GM18502 (cell line): ENCODE data around the gene TMEM242.

Experiments used
- ATAC-seq: cut with Tn5 transposase; IDR thresholded peaks from one replicate; pipeline ENCODE4 v1.9.1; 2021; ENCODE audit warnings: mild to moderate bottlenecking; ENCODE audit not compliant: unreplicated experiment, poor library complexity

TMEM242 gene

DNA sequence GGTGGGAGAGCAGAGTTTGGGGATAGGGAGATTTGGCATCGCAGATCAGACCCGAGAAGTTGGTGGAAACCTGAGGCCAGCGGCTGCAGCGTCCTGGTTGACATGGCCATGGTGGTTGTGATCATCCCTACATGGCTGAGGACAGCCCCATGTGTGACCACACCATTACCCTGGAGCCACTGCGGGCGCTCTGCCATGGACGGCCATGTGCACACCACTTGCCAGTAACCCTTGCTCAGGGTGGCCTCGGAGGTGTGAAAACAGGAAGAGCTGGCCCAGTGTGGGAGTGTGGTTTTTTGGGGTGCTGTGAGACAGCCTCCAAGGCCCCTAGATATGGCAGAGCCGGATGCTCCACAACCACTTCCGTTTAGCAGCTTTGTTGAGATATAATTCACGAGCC, 64.4 kb downstream of the TMEM242 start:
- ATAC-seq = no peak

GRCh38 chr6:157255079-157255478, 68.2 kb downstream of the TMEM242 start:
- ATAC-seq = no peak

- no peak for ATAC-seq
These were observed 68.8 kb downstream of the TMEM242 start for GRCh38 chr6:157254538-157254937.

DNA sequence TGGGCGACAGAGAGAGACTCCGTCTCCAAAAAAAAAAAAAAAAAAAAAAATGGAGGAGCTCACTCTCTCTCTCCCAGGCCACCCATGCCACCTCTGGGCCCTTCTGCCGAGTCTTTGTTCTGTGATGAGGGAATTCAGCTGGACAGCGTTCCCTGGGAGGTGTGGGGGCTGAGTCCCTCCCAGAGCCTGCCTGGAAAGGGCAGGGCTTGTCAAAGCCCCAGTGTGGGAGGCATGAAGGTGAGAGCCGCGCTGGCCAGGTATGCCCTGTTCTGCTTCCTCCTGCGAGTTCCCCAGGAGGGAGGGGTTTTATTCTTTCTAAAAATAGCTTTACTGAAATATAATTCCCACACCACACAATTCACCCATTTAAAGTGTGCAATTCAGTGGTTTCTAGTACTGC, 69.6 kb downstream of the TMEM242 start:
- ATAC-seq = no peak

DNA sequence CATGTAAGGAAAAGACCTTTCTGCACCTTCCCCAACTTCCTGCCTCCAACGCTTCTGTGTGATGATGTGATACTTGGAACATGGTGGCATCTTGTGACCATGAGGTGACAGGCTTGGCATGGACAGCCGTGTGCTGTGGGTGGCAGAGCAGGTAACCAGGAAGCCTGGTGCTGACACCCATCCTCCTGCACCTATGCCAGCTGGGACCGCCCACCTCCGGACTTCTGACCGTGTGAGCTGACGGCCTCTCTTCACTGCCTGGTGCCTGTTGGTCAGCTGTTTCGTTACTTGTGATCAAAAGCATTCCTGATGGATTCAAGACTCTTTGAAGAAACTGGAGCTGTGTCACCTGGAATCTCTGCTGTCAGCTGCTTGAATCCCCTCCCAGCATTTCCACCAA, 70.3 kb downstream of the TMEM242 start:
- ATAC-seq = no peak

DNA sequence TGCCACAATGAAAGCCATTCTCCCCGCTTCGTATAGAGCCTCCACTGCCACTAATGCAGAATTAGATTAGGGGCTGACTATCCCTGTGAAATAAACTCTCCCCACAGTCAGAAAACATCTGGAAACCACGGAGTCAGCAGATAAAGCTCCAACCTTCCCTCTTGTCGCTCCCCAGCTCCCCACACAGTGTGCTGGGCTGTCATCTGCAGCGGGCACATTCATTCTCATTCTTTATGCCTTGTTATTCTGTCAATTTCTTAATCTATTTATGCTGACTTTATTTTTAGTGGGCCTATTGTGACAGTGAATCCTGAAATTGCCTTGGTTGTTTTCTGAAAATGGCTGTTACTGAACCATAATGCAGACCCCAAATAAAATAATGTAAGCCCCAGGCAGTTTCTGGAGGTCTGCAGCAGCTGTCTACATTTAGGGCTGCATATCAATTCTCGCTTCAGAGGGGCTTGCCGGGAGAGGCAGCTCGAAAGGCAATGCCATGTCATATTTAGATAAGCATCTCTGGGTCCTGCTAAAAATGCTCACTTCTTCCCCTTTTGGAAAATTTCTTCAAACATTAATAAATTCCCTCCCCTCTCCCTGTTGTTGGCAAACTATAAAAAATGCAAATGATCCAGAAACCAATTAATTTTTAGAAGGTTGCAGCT, 71.6 kb downstream of the TMEM242 start:
- ATAC-seq = no peak

DNA sequence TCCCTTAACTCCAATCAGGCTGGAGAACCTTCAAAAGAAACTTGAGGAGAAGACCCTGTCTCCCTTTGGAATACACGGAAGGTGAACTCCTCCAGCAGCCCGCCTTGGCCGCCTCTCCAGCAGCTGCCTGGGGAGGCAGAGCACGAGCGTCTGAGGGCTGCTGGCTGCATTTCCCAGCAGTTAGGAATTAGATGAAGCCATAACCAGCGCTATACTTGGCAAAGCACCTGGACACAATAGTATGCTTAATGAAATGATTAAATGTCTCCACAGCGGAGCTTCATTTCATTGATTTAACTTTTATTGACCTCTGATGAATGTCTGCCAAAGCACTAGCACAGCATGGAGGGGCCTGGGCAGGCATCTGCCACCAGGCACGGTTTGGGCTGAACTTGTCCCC, 73.5 kb downstream of the TMEM242 start:
- no peak for ATAC-seq

DNA sequence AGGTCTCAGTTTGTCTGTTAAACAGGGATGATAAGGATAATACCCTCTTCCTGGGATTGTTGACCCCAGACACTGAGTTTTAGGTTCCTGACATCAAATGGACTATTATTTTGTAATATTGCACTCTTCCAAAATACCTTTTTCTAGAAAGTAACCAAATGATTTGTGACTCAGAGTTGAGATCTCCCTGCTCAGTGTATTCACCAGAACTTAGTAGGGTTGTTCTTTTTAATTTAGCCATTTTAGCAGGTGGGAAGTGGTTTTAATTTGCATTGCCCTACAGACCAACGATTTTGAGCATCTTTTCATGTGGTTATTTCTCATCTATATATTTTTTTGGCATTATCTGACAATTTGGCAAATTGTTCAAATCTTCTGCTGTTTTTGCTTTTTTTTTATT, 75.1 kb downstream of the TMEM242 start:
- ATAC-seq = no peak

DNA sequence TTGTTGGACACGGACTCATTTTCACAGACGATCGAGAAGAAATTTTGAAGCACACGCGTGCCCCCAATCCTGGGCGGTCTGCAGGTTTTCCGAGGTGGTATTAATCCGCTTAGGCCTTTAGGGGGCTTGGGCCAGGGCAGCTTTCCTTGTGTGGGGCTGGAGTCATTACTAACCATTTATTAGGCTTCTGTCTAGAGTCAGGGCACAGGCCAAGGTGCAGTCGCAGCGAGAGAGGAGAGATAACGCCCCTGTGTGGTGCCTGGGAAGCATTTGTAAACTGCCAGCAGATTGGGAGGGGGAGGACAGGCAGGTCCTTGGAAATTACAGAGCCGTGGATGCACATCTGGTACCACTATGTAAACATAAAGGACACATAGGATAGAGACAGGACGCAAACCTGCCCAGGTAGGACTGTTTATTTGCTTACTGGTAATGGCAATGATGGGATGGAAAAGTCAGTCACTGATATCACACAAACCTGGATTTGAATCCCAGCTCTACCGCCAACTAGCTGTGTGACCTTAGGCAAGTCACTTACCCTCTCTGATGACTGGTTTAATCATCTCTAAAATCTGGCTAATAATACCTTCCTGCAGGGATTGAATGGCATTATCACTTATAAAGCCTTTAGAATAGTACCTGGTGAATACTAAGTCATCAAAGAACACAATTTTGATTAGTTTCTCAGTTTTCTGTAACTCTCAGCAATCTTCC, 76.4 kb downstream of the TMEM242 start:
- ATAC-seq = no peak

DNA sequence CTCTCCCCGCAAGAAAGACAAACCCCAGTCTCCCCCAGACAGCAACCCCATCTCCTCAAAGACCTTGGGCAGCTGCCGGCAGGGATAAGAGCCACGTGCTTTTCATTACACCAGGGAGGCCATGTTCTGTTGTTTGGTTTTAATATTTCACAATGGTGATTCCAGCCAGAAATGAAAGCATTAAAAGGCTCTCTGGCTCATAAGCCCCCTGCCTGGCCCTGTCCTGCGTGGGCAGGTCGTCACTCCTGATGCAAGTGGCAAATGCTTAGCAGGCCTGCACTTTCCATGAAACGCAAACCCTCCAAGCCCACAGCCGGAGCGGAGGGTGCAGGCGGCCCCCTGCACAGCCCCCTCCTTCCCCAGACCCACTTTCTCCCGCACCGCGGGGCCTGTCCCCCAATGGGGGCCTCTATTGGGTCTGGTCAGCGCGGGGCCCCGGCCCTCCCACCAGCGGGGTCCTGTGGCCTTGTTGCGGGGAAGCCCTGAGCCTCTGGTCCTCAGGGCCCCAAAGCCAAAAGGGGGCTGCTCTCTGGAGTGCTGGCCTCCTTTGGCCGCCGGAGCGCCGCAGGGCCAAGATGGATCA, 77.2 kb downstream of the TMEM242 start:
- ATAC-seq = no peak

DNA sequence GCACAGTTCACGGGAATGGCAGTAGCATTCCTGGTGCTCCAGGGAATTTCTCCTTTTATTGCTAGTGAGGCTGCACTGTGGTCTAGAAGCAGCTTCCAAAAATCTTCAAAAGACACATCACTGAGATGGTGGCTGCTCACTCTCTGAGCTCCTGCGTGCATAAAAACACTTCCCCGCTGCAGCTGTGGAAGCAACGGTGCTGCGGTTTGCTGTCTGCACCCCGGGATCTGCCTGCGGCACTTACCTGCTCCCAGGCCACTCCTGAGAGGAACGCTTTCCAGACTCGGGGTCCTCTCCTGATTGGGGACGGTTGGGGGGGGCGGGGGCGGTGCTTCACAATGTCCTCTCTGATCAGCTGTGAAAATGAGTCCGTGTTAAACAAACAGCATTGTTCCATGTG, 77.9 kb downstream of the TMEM242 start:
- no peak for ATAC-seq

GRCh38 chr6:157244780-157245179, 78.5 kb downstream of the TMEM242 start:
- ATAC-seq = no peak

- ATAC-seq = no peak
These were observed 79.1 kb downstream of the TMEM242 start for GRCh38 chr6:157244175-157244574.

DNA sequence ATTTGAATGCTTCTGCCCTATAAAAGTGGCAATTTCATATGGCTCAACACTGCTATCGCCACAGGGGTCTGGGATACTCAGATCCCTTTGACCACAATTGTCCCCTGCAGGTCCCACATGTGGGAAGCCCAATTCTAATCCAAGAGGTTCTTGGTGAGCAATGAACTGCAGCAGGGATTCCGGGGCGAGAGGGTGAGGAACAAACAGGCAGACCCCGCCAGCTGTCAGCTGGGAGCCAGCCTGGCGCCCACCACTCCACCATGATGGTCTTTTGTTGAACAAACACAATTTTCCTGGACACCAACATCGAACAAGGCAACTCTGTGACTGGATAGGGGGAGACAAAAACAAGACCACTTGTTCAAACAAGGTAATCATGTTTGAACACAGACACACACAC, 80.5 kb downstream of the TMEM242 start:
- no peak for ATAC-seq

- ATAC-seq = no peak
These were observed 82.4 kb downstream of the TMEM242 start for GRCh38 chr6:157240960-157241311.

- no peak for ATAC-seq
These were observed 83.0 kb downstream of the TMEM242 start for GRCh38 chr6:157240059-157240959.

- ATAC-seq = no peak
These were observed 83.7 kb downstream of the TMEM242 start for GRCh38 chr6:157239671-157240058.
